Astrocyte of the hippocampus (primary cell): ENCODE measurements around the gene SGMS1.
"Not testable (repeated sequence)": the region's sequence is repeated elsewhere in the genome, so short reads cannot be mapped to it uniquely, and the experiment has no call there.

Source experiments
- DNase-seq: peaks from one replicate; pipeline ENCODE4 v3.0.0; 2011; ENCODE audit warnings: low read depth, low spot score

The SGMS1 gene

DNA sequence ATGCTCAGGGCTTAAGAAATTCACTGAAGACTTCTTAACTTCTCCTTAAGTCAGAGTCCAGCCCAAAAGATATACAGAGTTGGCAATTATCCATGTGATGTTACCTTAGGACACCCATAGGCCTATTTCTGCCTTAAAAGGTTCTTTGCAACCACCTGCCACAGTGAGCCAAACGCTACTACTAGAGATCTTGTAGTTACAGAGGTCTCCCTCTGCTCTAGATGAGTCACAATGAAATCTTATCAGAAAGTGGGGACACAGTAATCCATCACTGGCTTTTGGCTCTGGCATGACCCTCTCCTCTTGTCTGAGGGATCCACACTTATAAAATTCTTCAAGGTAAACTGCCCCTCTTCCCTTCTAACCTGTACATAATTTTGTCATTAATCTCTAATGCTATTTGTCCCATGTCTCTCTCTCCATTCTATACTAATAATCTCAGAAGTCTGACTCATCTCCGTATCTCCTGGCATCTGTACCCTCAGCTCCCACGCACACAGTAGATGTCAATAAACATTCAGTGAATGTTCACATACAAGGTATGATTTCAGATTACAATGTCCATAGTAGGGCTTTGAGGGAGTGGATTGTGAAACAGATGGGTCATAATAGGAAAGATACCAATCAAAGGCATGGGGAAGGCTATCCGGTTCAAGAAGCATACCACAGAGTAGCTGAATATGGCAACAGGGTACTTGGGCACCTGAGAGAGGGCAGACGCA lies 112.1 kb downstream of the SGMS1 start:
- DNase-seq, result peak; percentile 15

DNA sequence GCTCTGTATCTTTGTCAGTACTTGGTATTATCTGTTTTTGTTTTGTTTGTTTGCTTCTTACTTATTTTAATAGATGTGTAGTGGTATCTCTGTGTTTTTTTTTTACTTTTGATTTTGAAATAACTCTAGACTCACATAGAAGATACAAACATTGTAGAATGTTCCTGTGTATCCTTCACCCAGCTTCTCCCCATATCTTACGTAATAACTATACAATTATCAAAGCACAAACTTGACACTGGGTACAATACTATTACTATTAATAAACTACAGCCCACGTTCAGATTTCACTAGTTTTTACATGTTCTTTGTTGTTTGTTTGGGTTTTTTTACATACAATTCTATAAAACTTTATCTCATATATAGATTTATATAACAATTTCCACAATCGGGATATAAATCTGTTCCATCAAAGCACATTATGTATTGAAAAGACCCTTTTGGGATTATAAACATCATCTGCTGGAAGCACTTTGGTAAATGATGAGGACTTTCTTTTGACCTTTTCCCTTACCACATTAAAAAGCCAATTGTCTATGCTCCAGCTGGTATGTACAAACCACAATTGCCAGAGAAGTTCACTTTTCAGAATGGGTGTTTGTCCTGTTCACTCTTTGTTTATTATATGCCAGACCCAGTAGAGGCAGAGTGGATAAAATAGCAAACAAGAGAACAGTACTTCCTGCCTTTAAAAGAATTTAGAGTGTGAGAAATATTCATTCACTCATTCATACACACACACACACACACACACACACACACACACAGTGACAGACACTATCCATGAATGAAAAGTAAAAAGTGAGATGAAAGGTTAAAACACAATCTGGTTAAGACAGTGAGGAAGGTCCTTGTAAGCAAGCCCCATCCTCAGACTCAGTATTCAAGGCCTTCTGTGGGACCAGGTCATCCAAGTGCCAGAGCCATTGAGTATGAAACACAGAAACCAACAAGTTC lies 113.0 kb downstream of the SGMS1 start:
- DNase-seq, result peak; percentile 44

DNA sequence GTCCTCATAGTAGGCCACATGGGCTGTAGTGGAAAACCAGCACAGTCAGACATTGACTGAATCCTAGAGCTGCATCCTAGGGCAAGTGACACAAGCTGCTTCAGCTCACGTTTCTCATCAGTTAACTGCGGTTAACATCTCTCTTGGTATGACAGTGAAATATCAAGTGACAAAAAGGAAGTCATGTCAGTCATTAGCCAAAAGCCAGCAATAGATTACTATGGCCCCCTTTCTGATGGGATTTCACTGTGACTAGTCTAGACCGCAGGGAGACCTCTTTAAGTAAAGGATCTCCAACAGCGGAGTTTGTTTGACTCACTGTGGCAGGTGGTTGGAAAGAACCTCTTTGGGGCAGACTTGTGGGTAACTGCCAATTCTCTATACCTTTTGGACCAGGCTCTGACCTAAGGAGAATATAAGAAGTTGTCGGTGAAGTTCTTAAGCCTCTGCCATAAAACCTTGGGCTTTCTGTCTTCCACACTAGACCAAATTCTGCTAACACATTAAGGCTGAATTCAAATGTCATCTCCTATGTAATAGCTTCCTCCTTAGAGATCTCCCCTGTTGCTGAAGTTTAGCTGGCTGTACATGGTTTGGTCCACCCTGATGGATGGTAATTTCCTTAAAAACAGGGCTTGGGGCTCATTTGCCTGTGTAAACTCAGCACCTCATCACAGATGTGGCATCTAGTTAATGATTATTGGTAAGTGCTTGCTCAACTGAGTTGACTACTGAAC lies 115.3 kb downstream of the SGMS1 start:
- DNase-seq, result no peak

DNA sequence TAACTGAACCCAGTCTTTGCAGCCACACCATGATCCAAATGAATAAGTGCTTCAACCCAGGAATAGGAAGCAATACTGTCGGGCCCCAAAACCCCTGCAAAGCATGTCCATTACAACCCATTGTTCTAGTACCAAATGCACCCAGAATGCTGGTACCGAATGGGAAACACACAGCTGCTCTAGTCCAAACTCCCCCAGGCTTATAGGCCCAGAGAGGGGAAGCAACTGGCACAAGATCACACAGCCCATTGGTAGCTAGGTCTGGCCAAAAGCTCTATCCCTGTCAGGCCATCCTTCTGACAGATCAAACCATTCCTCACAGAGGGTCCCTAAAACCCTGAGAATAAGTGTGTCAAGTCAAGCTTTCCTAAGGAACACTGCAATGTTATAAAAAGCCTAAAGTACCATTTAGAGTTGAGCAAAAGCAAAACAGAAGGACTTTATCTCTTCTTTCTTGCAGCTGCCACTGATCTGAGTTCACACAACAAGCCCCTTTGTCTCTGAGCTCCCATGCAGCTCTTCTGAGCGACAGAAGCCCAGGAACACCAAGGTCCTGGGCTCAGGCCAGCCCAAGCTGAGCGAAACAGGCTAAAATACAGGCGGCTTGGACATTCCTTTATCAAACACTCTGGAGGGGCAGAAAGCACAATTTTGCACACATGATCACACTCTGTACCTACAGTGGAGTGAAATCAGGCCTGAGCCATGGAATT lies 116.7 kb downstream of the SGMS1 start:
- peak; percentile 46 for DNase-seq

DNA sequence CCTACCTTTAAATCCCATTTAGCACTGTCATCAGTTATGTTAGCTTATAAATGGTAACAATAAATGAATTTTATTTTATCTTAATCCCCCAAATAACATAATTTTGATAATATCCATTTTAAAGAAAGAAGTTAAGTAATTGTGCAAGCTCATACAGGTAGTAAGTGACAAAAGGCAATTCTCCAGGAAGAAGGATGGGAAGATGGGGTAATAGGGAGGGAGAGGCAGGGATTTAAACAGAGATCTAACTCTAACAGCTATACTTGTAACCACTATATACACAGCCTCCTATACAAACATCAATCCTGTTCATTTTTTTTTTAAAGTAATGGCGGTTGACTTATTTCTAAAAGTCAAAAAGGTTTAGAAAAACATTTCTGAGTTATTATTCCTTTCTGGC lies 119.4 kb downstream of the SGMS1 start:
- no peak for DNase-seq

DNA sequence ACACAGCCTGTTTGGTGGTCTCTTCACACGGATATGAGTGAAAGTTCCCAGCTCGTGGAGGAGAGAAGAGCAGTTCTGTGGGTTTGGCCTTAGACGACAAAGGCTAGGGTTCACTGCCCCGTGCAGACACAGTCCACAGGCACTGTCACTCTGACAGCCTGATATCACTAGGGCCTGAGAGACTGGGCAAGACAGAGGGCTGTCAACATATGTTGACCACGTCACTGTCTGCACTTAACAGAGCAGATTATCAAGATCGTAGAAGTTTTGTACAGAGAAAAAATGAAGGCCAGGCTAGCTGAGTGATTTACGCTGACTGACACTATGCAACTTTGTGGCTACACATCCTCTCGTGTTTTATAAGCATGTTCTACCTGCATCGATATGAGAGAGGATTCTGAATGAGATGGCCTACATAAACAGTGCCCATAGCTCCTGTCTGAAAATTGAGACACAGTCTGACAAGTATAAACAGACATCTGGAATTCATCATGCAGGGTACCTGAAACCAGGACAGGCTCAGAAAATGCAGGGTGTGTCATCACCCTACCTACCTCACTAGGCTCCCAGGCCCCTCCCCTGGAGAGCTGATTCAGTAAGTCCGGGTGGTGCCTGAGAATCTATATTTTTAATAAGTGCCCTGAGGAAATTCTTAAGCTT lies 120.0 kb downstream of the SGMS1 start:
- DNase-seq, result no peak

DNA sequence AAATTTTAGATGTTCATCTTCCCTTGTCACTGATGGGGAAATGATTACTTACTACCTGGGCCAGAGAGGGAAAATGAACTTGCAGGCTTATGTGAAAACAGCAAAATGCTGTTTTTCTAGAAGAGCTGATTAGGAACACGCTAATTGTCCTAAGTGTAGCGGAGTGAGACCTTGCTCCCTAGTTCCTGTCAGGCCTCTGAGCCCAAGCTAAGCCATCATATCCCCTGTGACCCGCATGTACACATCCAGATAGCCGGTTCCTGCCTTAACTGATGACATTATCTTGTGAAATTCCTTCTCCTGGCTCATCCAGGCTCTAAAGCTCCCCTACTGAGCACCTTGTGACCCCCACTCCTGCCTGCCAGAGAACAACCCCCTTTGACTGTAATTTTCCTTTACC lies 120.6 kb downstream of the SGMS1 start:
- DNase-seq, result not testable (repeated sequence)

DNA sequence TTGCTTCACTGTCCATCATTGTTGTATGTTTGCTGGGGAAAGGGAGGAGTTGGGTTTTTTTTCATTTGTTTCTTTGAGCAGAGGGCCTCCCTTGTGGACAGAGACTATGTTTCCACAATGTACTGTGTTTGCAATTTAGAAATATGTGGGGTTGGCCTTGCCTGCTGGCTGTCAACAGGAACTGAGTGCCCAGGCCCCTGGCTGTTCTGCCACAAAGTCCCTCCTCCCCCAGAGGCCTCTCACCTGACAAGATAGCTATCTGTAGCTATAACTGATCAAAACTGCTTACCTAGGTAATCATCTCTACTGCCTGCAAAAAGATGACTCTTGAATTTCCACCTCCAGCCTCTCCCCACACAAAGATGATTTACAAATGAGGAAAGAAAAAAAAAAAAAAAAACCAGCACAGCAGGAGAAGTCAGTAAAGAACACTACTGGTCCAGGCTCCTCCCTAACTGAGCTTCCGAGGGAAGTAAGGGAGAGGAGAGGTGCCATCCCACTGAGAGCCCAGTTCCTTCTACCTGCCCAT lies 121.8 kb downstream of the SGMS1 start:
- no peak for DNase-seq

DNA sequence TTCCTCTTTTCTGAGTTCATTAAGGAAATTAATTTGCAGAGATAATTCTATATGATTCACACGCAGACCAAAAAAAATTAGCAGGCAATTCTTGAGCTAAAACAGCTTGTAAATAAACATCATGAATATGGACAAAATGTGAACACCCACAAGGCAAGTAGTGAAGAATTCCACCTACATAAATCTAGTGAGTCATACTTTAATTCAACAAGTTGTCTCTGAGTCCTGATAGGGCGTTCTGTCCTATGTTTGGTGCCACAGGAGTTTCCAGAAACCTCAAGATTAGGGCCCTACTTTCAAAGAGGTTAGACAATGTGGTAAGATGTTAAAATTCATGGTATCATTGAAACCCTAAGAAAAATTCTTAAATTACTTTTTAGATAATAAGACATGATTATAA lies 122.3 kb downstream of the SGMS1 start:
- peak; percentile 34 for DNase-seq

DNA sequence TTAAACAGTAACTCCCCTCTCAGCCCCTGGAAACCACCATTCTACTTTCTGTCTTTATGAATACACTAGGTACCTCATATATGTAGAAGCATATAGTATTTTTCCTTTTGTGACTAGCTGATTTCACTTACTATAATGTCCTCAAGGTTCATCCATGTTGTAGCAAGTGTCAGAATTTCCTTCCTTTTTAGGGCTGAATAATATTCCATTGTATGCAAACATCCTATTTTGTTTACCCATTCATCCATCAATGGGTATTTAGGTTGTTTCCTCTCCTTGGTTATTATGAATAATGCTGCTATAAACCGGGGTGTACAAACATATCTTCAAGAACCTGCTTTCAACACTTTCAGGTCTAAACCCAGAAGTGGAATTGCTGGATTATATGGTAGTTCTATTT lies 125.3 kb downstream of the SGMS1 start:
- no peak for DNase-seq

DNA sequence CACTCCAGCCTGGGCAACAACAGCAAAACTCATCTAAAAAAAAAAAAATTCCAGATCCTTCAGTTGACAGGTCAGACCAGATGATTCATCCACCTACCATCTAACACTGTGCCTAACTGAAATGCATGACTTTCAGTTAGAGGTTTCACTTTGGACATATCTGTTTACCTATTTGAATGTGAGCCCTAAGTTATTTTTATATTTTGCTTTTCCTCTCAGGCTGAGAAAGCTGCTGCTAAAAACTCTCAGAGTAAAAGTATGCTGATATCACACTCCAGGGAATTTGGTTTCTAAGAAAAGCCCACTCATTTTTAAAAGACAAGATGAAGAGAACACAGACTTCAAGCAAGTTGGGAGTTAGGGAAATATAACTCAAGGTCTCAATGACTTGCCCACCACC lies 126.0 kb downstream of the SGMS1 start:
- peak; percentile 56 for DNase-seq

DNA sequence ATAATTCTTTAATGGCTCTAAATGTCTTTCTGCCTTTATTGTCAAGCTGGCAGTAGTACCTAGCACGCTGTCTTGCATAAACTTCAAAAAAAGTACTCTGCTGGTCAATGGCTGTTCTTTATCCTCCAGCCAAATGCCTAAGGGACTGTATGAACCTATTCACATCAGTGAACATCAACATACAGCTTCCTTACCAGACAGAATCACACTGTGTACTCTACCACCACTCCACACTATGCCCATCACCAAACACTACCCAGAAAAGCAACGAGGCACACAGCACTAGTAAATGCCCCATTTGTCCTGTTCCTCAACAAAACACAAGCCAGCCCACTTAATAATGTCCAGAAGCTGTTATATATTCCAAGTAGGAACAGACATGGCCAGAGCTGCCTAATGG lies 127.5 kb downstream of the SGMS1 start:
- DNase-seq, result no peak

DNA sequence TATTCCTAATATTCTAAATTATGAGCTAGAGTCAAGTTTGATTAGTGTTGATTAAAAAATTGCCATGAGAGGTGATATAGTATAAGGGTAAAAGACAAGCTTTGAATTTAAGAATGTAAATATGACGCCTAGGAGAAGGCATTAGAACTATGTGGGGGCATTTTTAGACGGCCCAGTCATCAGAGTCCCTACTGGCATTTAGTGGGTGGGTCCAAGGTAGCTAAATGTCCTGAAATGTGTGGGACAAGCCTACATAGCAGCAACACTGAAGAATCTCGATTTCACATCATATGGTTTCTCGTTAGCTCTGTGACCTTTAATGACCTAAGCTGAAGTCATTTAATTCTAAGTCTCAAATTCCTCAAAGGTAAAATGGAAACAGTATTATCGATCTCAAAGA lies 133.5 kb downstream of the SGMS1 start:
- DNase-seq, result no peak

DNA sequence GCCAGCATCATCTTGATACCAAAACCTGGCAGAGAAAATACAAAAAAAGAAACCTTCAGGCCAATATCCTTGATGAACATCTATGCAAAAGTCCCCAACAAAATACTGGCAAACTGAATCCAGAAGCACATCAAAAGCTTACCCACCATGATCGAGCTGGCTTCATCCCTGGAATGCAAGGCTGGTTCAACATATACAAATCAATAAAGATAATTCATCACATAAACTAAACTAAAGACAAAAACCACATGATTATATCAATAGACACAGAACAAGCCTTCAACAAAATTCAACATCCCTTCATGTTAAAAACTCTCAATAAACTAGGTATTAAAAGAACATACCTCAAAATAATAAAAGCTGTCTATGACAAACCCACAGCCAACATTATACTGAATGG lies 139.2 kb downstream of the SGMS1 start:
- not testable (repeated sequence) for DNase-seq

DNA sequence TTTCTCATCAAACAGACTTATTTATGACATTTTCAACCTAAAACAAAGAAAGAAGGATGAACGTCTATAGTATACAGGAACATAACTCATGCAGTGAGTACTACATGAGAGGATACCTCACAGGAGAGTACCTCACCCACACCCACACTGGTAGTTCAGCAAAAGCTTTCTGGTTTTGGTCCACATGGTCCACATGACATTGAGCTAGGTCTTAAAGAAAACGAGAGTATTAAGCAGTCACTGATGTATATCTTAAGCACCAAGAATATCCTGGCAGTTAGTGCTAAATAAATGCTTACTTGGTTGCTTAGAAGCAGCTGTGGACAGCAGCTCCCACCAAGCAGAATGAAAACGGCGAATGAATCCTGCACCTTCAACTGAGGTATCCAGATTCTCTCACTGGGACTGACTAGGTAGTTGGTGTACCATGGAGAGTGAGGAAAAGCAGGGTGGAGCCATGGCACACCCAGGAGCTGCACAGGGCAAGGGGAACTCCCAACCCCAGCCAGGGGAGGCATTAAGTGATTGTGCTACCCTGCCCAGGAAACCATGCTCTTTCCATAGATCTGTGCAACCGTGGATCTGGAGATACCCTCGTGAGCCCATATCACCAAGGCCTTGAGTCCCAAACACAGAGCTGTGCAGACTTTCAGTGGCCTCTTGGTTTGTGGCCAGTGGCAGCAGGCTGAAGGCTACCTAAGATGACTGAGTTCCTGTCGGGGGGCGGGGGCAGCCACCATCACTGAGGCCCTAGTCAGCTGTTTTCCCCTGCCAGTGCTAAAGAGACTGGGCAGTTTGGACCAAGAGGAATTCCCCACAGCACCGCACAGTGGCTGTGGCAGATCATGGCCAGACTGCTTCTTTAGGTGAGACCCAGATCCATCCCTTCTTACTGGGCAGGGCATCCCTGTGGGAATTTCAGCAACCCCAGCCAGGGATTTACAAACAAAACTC lies 143.4 kb downstream of the SGMS1 start:
- no peak for DNase-seq

DNA sequence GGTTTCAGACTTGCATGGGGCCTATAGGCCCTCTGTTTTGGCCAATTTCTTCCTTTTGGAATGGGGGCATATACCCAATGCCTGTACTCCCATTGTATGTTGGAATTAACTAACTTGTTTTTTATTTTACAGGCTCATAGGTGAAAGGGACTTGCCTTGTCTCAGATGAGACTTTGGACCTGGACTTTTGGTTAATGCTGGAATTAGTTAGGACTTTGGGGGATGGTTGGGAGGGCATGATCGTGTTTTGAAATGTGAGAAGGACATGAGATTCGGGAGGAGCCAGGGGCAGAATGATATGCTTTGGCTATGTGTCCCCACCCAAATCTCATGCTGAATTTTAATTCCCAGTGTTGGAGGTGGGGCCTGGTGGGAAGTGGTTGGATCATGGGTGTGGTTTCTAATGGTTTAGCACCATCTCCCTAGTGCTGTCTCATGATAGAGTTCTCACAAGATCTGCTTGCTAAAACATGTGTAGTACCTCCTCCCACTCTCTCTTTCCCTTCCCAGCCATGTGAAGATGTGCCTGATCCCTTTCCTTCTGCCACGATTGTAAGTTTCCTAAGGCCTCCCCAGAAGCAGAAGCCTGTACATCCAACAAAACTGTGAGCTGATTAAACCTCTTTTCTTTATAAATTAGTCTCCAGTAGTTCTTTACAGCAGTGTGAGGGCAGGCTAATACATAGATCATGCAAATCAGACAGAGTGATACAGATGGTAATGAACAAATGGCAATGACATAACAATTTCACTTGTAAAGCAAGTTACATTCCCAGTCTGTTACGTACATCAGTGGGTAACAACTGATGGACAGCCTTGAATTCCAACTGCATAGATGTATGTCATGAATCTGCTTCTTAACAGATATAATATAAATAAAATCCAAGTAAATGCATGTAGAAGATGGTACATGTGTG lies 146.2 kb downstream of the SGMS1 start:
- DNase-seq, result no peak

DNA sequence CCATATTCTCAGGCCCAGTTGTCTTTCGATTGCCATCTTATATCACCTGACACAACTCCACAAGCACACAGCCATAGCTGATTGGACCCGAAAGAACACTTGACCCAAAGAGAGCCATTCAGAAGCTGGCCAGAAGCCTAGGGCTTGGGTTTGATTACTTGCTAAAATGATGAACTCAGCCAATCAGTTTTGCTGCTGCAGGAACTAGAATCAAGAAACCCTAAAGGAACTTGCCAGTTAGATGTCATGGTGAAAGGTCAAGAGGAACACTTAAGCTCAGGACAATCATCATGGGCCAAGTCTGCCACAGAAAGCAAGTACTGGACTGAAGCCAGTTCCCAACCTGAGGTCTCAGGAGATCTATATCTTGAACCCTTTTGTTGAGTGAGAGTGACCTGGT lies 150.0 kb downstream of the SGMS1 start:
- DNase-seq, result no peak

DNA sequence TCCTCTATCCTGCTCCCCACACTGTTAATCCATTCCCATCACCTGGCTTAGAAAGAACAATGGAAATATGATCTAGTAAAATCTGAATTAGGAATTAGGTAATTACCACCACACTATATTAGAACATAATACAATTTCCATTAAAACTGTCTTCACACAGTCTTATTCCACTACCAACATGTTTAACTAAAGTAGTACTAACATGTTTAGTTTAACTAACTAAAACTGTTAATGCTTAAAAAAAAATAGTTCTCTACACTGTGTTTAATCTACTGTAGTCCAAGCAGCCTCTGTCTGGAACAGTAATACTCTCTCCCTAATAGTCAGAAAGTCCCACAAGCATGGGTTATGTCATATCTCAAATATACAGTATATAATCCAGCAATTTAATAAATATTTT lies 150.8 kb downstream of the SGMS1 start:
- no peak for DNase-seq

DNA sequence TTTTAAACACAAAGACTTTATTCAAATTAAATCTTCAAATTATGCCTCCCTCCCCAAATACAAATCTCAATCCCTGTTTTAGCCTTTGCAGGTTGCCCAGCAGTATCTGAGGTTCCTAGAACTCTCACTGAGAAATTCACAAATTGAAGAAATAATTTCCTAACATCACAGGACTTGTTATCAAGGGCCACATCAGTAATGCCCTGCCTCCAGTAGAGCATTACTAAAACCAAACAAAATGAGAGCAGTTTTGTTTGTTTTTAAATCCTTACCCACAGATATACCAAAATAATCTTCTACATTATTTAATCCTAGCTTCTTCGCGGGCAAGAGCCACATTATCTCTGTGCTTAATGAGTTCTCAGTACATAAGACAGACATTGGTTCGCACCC lies 152.2 kb downstream of the SGMS1 start:
- no peak for DNase-seq
